Measurements from ENCODE around the gene ARF3.

ARF3 gene

DNA sequence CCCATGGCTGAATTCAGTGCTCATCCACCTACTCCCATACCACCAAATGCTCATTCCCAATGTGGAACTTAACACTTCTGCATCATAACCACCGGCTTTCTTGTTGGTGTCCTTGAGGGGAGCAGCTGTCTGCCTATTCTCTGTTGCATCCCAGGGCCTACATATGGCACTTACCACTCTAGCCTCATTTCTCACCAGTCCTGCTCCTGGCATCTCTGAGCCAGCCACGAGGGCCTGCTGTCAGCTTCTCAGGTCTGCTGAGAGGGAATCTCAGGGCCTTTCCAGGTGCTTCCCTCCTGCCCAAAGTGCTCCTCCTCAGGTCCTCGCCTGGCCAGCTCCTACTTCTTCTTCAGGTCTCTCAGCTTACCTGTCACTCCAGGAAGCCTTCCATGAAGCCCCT, 67.6 kb downstream of the ARF3 start:
- no peak for DNase-seq (ENCODE audit: low spot score)
- TF ChIP-seq, protein P1, sequence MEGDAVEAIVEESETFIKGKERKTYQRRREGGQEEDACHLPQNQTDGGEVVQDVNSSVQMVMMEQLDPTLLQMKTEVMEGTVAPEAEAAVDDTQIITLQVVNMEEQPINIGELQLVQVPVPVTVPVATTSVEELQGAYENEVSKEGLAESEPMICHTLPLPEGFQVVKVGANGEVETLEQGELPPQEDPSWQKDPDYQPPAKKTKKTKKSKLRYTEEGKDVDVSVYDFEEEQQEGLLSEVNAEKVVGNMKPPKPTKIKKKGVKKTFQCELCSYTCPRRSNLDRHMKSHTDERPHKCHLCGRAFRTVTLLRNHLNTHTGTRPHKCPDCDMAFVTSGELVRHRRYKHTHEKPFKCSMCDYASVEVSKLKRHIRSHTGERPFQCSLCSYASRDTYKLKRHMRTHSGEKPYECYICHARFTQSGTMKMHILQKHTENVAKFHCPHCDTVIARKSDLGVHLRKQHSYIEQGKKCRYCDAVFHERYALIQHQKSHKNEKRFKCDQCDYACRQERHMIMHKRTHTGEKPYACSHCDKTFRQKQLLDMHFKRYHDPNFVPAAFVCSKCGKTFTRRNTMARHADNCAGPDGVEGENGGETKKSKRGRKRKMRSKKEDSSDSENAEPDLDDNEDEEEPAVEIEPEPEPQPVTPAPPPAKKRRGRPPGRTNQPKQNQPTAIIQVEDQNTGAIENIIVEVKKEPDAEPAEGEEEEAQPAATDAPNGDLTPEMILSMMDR (IDR thresholded peaks at IDR 0.05) = no peak
- Histone ChIP-seq H3K27ac (no peak overlapping the region), H3K4me3 (no peak overlapping the region)
